PFSK-1 (cell line): Measurements from ENCODE around the gene TSKS.

Experiments
- FOXP2 ChIP-seq: optimal IDR thresholded peaks from 2 replicates; pipeline ENCODE3; 2011; ENCODE audit warnings: borderline replicate concordance, control low read depth, inconsistent platforms; ENCODE audit not compliant: insufficient read depth; ENCODE audit errors: extremely low read length, extremely low read depth
- POLR2AphosphoS5 ChIP-seq: IDR thresholded peaks from 2 replicates; pipeline ENCODE4 v1.6.1; 2012; ENCODE audit warnings: low read depth, mild to moderate bottlenecking, control low read depth, low read length, moderate library complexity
- SIN3A ChIP-seq: IDR thresholded peaks from 2 replicates; pipeline ENCODE4 v1.6.1; 2012; ENCODE audit warnings: mild to moderate bottlenecking, low read length, moderate library complexity, borderline replicate concordance; ENCODE audit not compliant: insufficient read depth
- TAF1 ChIP-seq: IDR thresholded peaks from 2 replicates; pipeline ENCODE4 v1.6.1; 2012; ENCODE audit warnings: low read length, control low read depth, borderline replicate concordance; ENCODE audit not compliant: insufficient read depth
- TF ChIP-seq, protein P1 (sequence below), 2 experiments: IDR thresholded peaks; 2 replicates each; pipeline versions ENCODE4 v1.6.1 to v1.8.0; 2011 to 2012; ENCODE audit warnings: low read depth in 2 of 2, low read length in 2 of 2, control low read depth in 1 of 2, inconsistent platforms in 1 of 2, mild to moderate bottlenecking in 1 of 2, moderate library complexity in 1 of 2; ENCODE audit not compliant: insufficient read depth in 1 of 2

TSKS gene

DNA sequence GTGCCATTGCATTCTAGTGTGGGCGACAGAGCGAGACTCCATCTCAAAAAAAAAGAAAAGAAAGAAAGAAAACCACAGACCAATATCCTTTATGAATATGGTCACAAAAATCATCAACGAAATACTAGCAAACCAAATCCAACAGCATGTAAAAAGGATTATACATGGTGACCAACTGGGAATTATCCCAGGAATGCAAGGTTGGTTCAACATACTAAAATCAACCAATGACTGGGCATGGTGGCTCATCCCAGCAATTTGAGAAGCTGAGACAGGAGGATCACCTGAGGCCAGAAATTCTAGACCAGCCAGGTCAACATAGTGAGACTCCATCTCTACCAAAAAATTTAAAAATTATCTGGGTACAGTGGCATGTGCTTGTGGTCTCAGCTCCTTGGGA lies 7.2 kb downstream of the TSKS start:
- TF ChIP-seq, protein P1, sequence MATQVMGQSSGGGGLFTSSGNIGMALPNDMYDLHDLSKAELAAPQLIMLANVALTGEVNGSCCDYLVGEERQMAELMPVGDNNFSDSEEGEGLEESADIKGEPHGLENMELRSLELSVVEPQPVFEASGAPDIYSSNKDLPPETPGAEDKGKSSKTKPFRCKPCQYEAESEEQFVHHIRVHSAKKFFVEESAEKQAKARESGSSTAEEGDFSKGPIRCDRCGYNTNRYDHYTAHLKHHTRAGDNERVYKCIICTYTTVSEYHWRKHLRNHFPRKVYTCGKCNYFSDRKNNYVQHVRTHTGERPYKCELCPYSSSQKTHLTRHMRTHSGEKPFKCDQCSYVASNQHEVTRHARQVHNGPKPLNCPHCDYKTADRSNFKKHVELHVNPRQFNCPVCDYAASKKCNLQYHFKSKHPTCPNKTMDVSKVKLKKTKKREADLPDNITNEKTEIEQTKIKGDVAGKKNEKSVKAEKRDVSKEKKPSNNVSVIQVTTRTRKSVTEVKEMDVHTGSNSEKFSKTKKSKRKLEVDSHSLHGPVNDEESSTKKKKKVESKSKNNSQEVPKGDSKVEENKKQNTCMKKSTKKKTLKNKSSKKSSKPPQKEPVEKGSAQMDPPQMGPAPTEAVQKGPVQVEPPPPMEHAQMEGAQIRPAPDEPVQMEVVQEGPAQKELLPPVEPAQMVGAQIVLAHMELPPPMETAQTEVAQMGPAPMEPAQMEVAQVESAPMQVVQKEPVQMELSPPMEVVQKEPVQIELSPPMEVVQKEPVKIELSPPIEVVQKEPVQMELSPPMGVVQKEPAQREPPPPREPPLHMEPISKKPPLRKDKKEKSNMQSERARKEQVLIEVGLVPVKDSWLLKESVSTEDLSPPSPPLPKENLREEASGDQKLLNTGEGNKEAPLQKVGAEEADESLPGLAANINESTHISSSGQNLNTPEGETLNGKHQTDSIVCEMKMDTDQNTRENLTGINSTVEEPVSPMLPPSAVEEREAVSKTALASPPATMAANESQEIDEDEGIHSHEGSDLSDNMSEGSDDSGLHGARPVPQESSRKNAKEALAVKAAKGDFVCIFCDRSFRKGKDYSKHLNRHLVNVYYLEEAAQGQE (IDR thresholded peaks at IDR 0.05; ENCODE audit: insufficient read depth in 1 of 2, low read depth in 2 of 2, low read length in 2 of 2) = no peak
- no peak for TF ChIP-seq FOXP2
- no peak for TF ChIP-seq TAF1
- no peak for TF ChIP-seq POLR2AphosphoS5
- no peak for TF ChIP-seq SIN3A

DNA sequence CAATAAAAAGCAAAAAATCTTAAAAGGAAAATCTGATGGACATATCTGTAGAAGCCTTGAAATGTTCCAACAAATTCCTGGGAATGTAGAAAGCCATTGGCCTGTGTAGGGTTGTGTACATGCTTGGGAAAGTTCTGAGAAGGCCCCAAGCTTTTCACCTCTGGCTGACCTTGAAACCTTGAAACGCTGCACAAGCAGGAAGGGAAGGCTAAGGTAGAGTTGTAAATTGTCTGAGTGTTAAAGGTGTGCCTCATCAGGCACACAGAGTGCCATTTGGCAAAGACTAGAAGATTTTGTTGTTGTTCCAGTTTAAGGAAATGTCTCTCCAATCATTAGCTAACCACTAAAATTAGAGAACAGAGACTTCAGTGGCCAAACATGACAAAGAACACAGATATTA lies 10.4 kb downstream of the TSKS start:
- no peak for TF ChIP-seq POLR2AphosphoS5
- TF ChIP-seq TAF1 = no peak
- no peak for TF ChIP-seq SIN3A
- TF ChIP-seq FOXP2 = no peak
- TF ChIP-seq, protein P1 (IDR thresholded peaks at IDR 0.05; ENCODE audit: insufficient read depth in 1 of 2, low read depth in 2 of 2, low read length in 2 of 2) = no peak

DNA sequence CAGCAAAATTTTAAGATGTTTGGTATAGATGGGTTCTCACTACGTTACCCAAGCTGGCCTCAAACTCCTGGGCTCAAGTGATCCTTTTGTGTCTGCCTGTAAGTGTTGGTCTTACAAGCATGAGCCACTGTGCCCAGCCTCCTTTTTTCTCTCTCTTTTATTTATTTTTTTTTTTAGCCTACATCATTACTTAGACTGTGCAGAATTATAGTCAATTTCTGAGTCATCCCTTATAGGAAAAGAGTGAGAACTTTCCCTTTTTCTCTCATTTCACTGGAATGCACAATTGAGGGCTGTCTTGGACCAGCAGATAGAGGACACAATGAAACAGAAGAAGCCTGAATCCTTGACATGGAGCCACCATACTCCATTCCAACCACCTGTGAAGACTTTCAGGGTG lies 13.3 kb downstream of the TSKS start:
- TF ChIP-seq SIN3A (no peak), POLR2AphosphoS5 (no peak), TAF1 (no peak), FOXP2 (no peak)
- TF ChIP-seq, protein P1 (IDR thresholded peaks at IDR 0.05; ENCODE audit: insufficient read depth in 1 of 2, low read depth in 2 of 2, low read length in 2 of 2) = no peak

DNA sequence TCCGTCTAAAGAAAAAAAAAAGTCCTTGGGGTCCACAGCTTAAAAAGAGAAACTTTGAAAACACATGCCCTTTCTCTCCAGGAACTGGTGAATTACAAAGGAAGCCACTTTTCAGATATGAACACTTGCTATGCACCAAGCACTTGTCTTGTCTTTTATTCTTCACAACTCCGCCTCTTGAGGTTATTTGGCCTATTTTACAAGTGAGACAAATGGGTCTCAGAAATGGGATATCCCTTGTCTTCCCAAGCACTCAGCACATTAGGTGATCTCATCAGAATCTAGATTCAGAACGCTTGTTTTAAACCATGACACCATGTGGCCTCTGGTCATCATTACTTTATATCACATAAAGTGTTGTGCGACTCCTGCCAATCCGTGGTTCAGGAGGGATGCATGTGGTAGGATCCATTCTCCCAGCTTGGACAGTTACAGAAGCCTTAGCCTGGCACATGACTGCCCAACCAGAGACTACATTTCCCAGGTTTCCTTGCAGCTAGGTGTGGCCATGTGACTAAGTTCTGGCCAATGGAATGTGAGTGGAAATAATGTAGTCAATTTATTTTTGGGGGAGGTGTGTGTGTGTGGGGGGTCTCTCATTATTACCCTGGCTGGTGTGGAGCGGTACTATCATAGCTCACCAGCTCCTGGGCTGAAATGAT lies 13.9 kb downstream of the TSKS start:
- TF ChIP-seq SIN3A (no peak), TAF1 (no peak), FOXP2 (no peak), POLR2AphosphoS5 (no peak)
- TF ChIP-seq, protein P1 (IDR thresholded peaks at IDR 0.05; ENCODE audit: insufficient read depth in 1 of 2, low read depth in 2 of 2, low read length in 2 of 2) = no peak
